K562 (cell line): ENCODE results near the gene WRAP53. TPM values are rescaled to one million over a fixed set of nuclear protein-coding genes. Genes with fewer than 3 reads are reported as not detected.
A peak's percentile ranks its signal among the peaks of the same experiment; 100 is the strongest.

ENCODE experiments used
- BCOR ChIP-seq: fragments of 450-650 bp; IDR thresholded peaks from 2 replicates; pipeline ENCODE4 v1.6.1; 2016
- C11orf30 ChIP-seq: fragments of 450-650 bp; IDR thresholded peaks from 2 replicates; pipeline ENCODE4 v1.6.1; 2016; ENCODE audit warnings: low read depth, mild to moderate bottlenecking
- CCNT2 ChIP-seq: IDR thresholded peaks from 2 replicates; pipeline ENCODE4 v1.6.1; 2011; ENCODE audit warnings: borderline replicate concordance, low read depth, mild to moderate bottlenecking, moderate library complexity, mixed read lengths, low read length; ENCODE audit not compliant: insufficient read length; ENCODE audit errors: extremely low read depth
- CTBP1 ChIP-seq: fragments of 450-650 bp; IDR thresholded peaks from 2 replicates; pipeline ENCODE4 v1.6.1; 2016; ENCODE audit warnings: borderline replicate concordance
- FOSL1 ChIP-seq: fragments of 200-800 bp; sonication (Bioruptor generic); conservative IDR thresholded peaks from 2 replicates; pipeline ENCODE4 v1.6.1; 2016; ENCODE audit warnings: missing genetic modification characterization, missing compliant biosample characterization
- HDAC6 ChIP-seq: IDR thresholded peaks from 2 replicates; pipeline ENCODE4 v1.6.1; 2012; ENCODE audit warnings: low read depth, mild to moderate bottlenecking, control low read depth, inconsistent platforms, low read length, moderate library complexity
- HIVEP1 ChIP-seq: fragments of 250-450 bp; sonication (Bioruptor Pico); IDR thresholded peaks from 2 replicates; pipeline ENCODE4 v1.4.0; 2020; ENCODE audit warnings: mild to moderate bottlenecking
- KAT8 ChIP-seq: fragments of 450-650 bp; IDR thresholded peaks from 2 replicates; pipeline ENCODE4 v1.6.1; 2016; ENCODE audit warnings: low read depth, mild to moderate bottlenecking
- KLF13 ChIP-seq: fragments of 450-650 bp; IDR thresholded peaks from 2 replicates; pipeline ENCODE4 v1.6.1; 2016; ENCODE audit warnings: missing genetic modification characterization, low read depth, mild to moderate bottlenecking, missing compliant biosample characterization, moderate library complexity, borderline replicate concordance
- NR3C1 ChIP-seq: sonication (generic); formaldehyde crosslinking; IDR thresholded peaks from 2 replicates; pipeline ENCODE4 v1.8.1; 2022; ENCODE audit warnings: missing genetic modification reagents
- NRF1 ChIP-seq, 2 experiments: fragments of 450-650 bp; IDR thresholded peaks in 1 of 2; conservative IDR thresholded peaks in 1 of 2; 2 replicates each; pipeline ENCODE4 v1.6.1; 2014; ENCODE audit warnings: mild to moderate bottlenecking in 2 of 2
- POLR2A ChIP-seq: fragments of 450-650 bp; conservative IDR thresholded peaks from 2 replicates; pipeline ENCODE4 v1.6.1; 2016
- RNF219 ChIP-seq: fragments of 250-450 bp; sonication (Bioruptor Pico); IDR thresholded peaks from 2 replicates; pipeline ENCODE4 v1.5.0; 2022; ENCODE audit warnings: mild to moderate bottlenecking
- SETDB1 ChIP-seq: IDR thresholded peaks from one replicate; pipeline ENCODE4 v1.6.1; 2012; ENCODE audit warnings: low read length, control low read depth, inconsistent platforms
- SMC3 ChIP-seq: conservative IDR thresholded peaks from 2 replicates; pipeline ENCODE4 v1.6.1; 2011; ENCODE audit warnings: low read depth, low read length, improper control_type of control experiment; ENCODE audit not compliant: insufficient read depth
- TAF7 ChIP-seq: fragments of 450-650 bp; IDR thresholded peaks from 2 replicates; pipeline ENCODE4 v1.6.1; 2016; ENCODE audit warnings: missing genetic modification characterization, missing compliant biosample characterization
- TBL1XR1 ChIP-seq, 2 experiments: IDR thresholded peaks; 2 replicates each; pipeline ENCODE4 v1.6.1; 2012; ENCODE audit warnings: improper control_type of control experiment in 2 of 2, low read length in 2 of 2, mild to moderate bottlenecking in 1 of 2
- TCF3 ChIP-seq: sonication (generic); formaldehyde crosslinking; IDR thresholded peaks from 2 replicates; pipeline ENCODE4 v1.4.0; 2020; ENCODE audit warnings: mild to moderate bottlenecking, missing genetic modification reagents
- TRIM28 ChIP-seq: fragments of 450-650 bp; IDR thresholded peaks from 2 replicates; pipeline ENCODE4 v1.6.1; 2017
- ZNF121 ChIP-seq: sonication (generic); formaldehyde crosslinking; conservative IDR thresholded peaks from 2 replicates; pipeline ENCODE4 v1.8.0; 2022; ENCODE audit warnings: missing genetic modification reagents
- ZNF124 ChIP-seq: sonication (generic); formaldehyde crosslinking; IDR thresholded peaks from 2 replicates; pipeline ENCODE4 v1.8.1; 2022; ENCODE audit warnings: missing genetic modification reagents
- ZNF133 ChIP-seq: fragments of 250-450 bp; sonication (Bioruptor Pico); IDR thresholded peaks from 2 replicates; pipeline ENCODE4 v1.4.0; 2020; ENCODE audit warnings: mild to moderate bottlenecking
- ZNF354B ChIP-seq: fragments of 250-450 bp; sonication (Bioruptor Pico); IDR thresholded peaks from 2 replicates; pipeline ENCODE4 v1.4.0; 2020
- ZNF436 ChIP-seq: fragments of 250-450, 450-650 bp; sonication (Bioruptor Pico); formaldehyde crosslinking; IDR thresholded peaks from 2 replicates; pipeline ENCODE4 v1.7.0; 2020; ENCODE audit warnings: mild to moderate bottlenecking
- ZNF699 ChIP-seq: fragments of 250-450 bp; sonication (Bioruptor Pico); IDR thresholded peaks from 2 replicates; pipeline ENCODE4 v1.8.0; 2021; ENCODE audit warnings: mild to moderate bottlenecking, moderate library complexity; ENCODE audit not compliant: insufficient replicate concordance
- polyA plus RNA-seq, 8 experiments: library from polyadenylated mRNA; depleted of rRNA in 4 of 8; stranded (reverse) in 5 of 8; unstranded in 3 of 8; fragments of >200 nt; fragmentation: Nextera tagmentation in 2 of 8; fragmentation: Illumina TruSeq in 1 of 8; extraction: Ambion mirVana in 2 of 8; extraction: Trizol in 1 of 8; gene quantifications; 2 replicates each; pipeline versions ENCODE4 v1.2.1 to v1.2.3, GENCODE V29; 2011 to 2014; ENCODE audit warnings: inconsistent platforms in 1 of 8, missing spikeins in 1 of 8
- total RNA-seq, 7 experiments: library from RNA; depleted of rRNA in 6 of 7; stranded (reverse); fragments of >200 nt in 6 of 7; fragmentation: Illumina TruSeq in 2 of 7; extraction: Trizol in 2 of 7; gene quantifications; 2 replicates each; pipeline versions ENCODE4 v1.2.1 to v1.2.3, GENCODE V29; 2011 to 2021; ENCODE audit warnings: low replicate concordance in 1 of 7
- TF ChIP-seq, protein P1 (sequence below): fragments of 250-450 bp; sonication (Bioruptor Pico); IDR thresholded peaks from 2 replicates; pipeline ENCODE4 v1.8.0; 2021; ENCODE audit warnings: moderate library complexity, mild to moderate bottlenecking, inconsistent platforms
- TF ChIP-seq, protein P2 (sequence below): fragments of 450-650 bp; IDR thresholded peaks from 2 replicates; pipeline ENCODE4 v1.6.1; 2017; ENCODE audit warnings: mild to moderate bottlenecking, moderate library complexity

The WRAP53 gene
- total and polyA plus RNA-seq, 9 of the 15 experiments (the other 6 are each of a cell fraction or from before 2014, with no cell fraction given), result 0.72 to 18.2 (median 13.4) TPM

GRCh38 chr17:7685533-7686221 lies 2.6 kb upstream of the WRAP53 start (continued):
- TF ChIP-seq HDAC6 (no peak), ZNF436 (CRISPR knock-in tag) (no peak), KAT8 (no peak), ZNF354B (CRISPR knock-in tag) (no peak), RNF219 (CRISPR knock-in tag) (no peak), ZNF121 (CRISPR knock-in tag) (no peak), CCNT2 (peak; percentile 45), ZNF699 (CRISPR knock-in tag) (no peak), TRIM28 (no peak), TBL1XR1 (IDR thresholded peaks at IDR 0.05; ENCODE audit: low read length in 2 of 2) (peak; percentile 4 to 56; a peak in 1 of 4 replicates), NR3C1 (no peak), SETDB1 (no peak), POLR2A (peak; percentile 72), NRF1 (conservative IDR thresholded peaks at IDR 0.05 in 1 of 2, IDR thresholded peaks at IDR 0.05 in 1 of 2) (0 out of 4 replicates have a peak, but pooled peaks of 1 of the 2 experiments have one; percentile 26), KLF13 (tag) (peak; percentile 65; the same call in 1 of the 2 replicates), SMC3 (no peak), TCF3 (peak; percentile 29; the same call in 1 of the 2 replicates), ZNF124 (no peak), CTBP1 (peak; percentile 57; the same call in 1 of the 2 replicates), BCOR (peak; percentile 56; the same call in 1 of the 2 replicates), ZNF133 (CRISPR knock-in tag) (no peak), TAF7 (tag) (peak; percentile 64; the same call in 1 of the 2 replicates), HIVEP1 (CRISPR knock-in tag) (no peak), FOSL1 (tag) (no peak), C11orf30 (no peak)
- TF ChIP-seq, protein P1, sequence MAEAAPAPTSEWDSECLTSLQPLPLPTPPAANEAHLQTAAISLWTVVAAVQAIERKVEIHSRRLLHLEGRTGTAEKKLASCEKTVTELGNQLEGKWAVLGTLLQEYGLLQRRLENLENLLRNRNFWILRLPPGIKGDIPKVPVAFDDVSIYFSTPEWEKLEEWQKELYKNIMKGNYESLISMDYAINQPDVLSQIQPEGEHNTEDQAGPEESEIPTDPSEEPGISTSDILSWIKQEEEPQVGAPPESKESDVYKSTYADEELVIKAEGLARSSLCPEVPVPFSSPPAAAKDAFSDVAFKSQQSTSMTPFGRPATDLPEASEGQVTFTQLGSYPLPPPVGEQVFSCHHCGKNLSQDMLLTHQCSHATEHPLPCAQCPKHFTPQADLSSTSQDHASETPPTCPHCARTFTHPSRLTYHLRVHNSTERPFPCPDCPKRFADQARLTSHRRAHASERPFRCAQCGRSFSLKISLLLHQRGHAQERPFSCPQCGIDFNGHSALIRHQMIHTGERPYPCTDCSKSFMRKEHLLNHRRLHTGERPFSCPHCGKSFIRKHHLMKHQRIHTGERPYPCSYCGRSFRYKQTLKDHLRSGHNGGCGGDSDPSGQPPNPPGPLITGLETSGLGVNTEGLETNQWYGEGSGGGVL (CRISPR knock-in tag), result no peak
- TF ChIP-seq, protein P2, sequence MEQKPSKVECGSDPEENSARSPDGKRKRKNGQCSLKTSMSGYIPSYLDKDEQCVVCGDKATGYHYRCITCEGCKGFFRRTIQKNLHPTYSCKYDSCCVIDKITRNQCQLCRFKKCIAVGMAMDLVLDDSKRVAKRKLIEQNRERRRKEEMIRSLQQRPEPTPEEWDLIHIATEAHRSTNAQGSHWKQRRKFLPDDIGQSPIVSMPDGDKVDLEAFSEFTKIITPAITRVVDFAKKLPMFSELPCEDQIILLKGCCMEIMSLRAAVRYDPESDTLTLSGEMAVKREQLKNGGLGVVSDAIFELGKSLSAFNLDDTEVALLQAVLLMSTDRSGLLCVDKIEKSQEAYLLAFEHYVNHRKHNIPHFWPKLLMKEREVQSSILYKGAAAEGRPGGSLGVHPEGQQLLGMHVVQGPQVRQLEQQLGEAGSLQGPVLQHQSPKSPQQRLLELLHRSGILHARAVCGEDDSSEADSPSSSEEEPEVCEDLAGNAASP, result no peak
